ENCODE data around the gene CCDC137. TPM values are rescaled to one million over a fixed set of nuclear protein-coding genes. Genes with fewer than 3 reads are reported as not detected.

Gene CCDC137
- total and polyA plus RNA-seq, 2 donors (not counting 3 experiments of a cell fraction or from before 2014, with no cell fraction given): 12.9 to 32.2 TPM

GRCh38 chr17:81696218-81696941 lies 29.8 kb downstream of the CCDC137 start:
- H2AFZ ChIP-seq (ENCODE audit: low read depth, low read length): no peak overlapping the region

More at GRCh38 chr17:81696218-81696941, 29.8 kb downstream of the CCDC137 start:
- H3K27me3 ChIP-seq (ENCODE audit: control insufficient read depth in 2 of 2, insufficient read depth in 2 of 2, low read length in 2 of 2): no peaks in the 10 kb centered on the region
- H3K4me1 ChIP-seq (ENCODE audit: control insufficient read depth, extremely low read depth, insufficient read depth, low read length): peaks cover under 1% of the 10 kb centered on the region
- H3K9me1 ChIP-seq (replicated peaks; ENCODE audit: control insufficient read depth, extremely low read depth, insufficient read depth, low read length): no peaks in the 10 kb centered on the region
- TSS peak; percentile 12 for BruUV-seq (replicated peaks)
- DNase-seq (ENCODE audit: low read depth, low spot score) (no peak), FAIRE-seq (no peak)
- dilution Hi-C loops (cut with MboI; ENCODE audit: extremely low pct_ligation_motif_present, low sequenced_read_pairs) (no loop called here), intact Hi-C loops (cut with micrococcal nuclease) (no loop called here)
- ChIA-PET CTCF (no interaction called here), POLR2A (no interaction called here)
- H4K20me1 ChIP-seq (replicated peaks; ENCODE audit: control insufficient read depth, extremely low read depth, insufficient read depth, low read length): no peaks in the 10 kb centered on the region
- no peak overlapping the region for H3K9ac ChIP-seq (replicated peaks; ENCODE audit: extremely low read depth, insufficient read depth, low read length)
- TF ChIP-seq CTCF (IDR thresholded peaks at IDR 0.05; ENCODE audit: extremely low read depth in 1 of 2, insufficient read depth in 1 of 2, low read depth in 1 of 2, low read length in 2 of 2) (no peak), MAX (IDR thresholded peaks at IDR 0.05; ENCODE audit: insufficient read depth, insufficient read length) (no peak), POLR2AphosphoS5 (IDR thresholded peaks at IDR 0.05; ENCODE audit: insufficient read depth, low read depth, low read length) (peak; percentile 14)
- peaks cover 29% of the 10 kb centered on the region for H3K79me2 ChIP-seq (ENCODE audit: control insufficient read depth, insufficient read depth, low read length)
- no peak overlapping the region for H3K27ac ChIP-seq (ENCODE audit: insufficient read depth, low read depth, low read length)
- no peaks in the 10 kb centered on the region for H3K9me3 ChIP-seq (replicated peaks; ENCODE audit: control insufficient read depth, insufficient read depth, low read length)
- H3K36me3 ChIP-seq (ENCODE audit: control insufficient read depth in 2 of 2, extremely low read depth in 1 of 2, insufficient read depth in 2 of 2, low read length in 2 of 2): peaks cover 20 to 72% of the 10 kb centered on the region in 2 experiments
- no peak overlapping the region for H3K4me2 ChIP-seq (ENCODE audit: insufficient read depth, low read length)
- no peak overlapping the region for H3K4me3 ChIP-seq (replicated peaks in 1 of 3; ENCODE audit: insufficient read depth in 1 of 3, low read depth in 1 of 3, low read length in 3 of 3)
